K562 (cell line): ENCODE measurements around the gene NRCAM. TPM values are rescaled to one million over a fixed set of nuclear protein-coding genes. Genes with fewer than 3 reads are reported as not detected.

Experiments
- CTCF ChIP-seq, 3 experiments: IDR thresholded peaks in 2 of 3; conservative IDR thresholded peaks in 1 of 3; 2 replicates each; pipeline ENCODE4 v1.5.1; 2011 to 2012; ENCODE audit warnings: low read length in 3 of 3, mild to moderate bottlenecking in 3 of 3, control low read depth in 2 of 3, improper control_type of control experiment in 1 of 3, inconsistent platforms in 1 of 3, low read depth in 1 of 3, mixed read lengths in 1 of 3, moderate library complexity in 1 of 3; ENCODE audit not compliant: insufficient read depth in 2 of 3
- EP400 ChIP-seq: fragments of 450-650 bp; IDR thresholded peaks from 2 replicates; pipeline ENCODE4 v1.6.1; 2017; ENCODE audit warnings: antibody characterized with exemption, mild to moderate bottlenecking, moderate library complexity
- HDGF ChIP-seq: fragments of 450-650 bp; IDR thresholded peaks from 2 replicates; pipeline ENCODE4 v1.6.1; 2016
- HMBOX1 ChIP-seq: sonication (generic); IDR thresholded peaks from 2 replicates; pipeline ENCODE4 v1.6.1; 2016
- TEAD4 ChIP-seq, 2 experiments: sonication (generic) in 1 of 2; formaldehyde crosslinking in 1 of 2; IDR thresholded peaks; 2 replicates each; pipeline versions ENCODE4 v1.6.1 to v1.8.0; 2012 to 2022; ENCODE audit warnings: borderline replicate concordance in 1 of 2, inconsistent platforms in 1 of 2, low read length in 1 of 2, mild to moderate bottlenecking in 1 of 2, missing genetic modification reagents in 1 of 2
- ZBTB34 ChIP-seq: fragments of 250-450 bp; sonication (Bioruptor Pico); IDR thresholded peaks from 2 replicates; pipeline ENCODE4 v1.8.0; 2021; ENCODE audit warnings: mild to moderate bottlenecking, moderate library complexity
- ZNF165 ChIP-seq: fragments of 250-450 bp; sonication (Bioruptor Pico); IDR thresholded peaks from 2 replicates; pipeline ENCODE4 v1.4.0; 2020; ENCODE audit warnings: borderline replicate concordance
- polyA plus RNA-seq, 8 experiments: library from polyadenylated mRNA; depleted of rRNA in 4 of 8; stranded (reverse) in 5 of 8; unstranded in 3 of 8; fragments of >200 nt; fragmentation: Nextera tagmentation in 2 of 8; fragmentation: Illumina TruSeq in 1 of 8; extraction: Ambion mirVana in 2 of 8; extraction: Trizol in 1 of 8; gene quantifications; 2 replicates each; pipeline versions ENCODE4 v1.2.1 to v1.2.3, GENCODE V29; 2011 to 2014; ENCODE audit warnings: inconsistent platforms in 1 of 8, missing spikeins in 1 of 8
- total RNA-seq, 7 experiments: library from RNA; depleted of rRNA in 6 of 7; stranded (reverse); fragments of >200 nt in 6 of 7; fragmentation: Illumina TruSeq in 2 of 7; extraction: Trizol in 2 of 7; gene quantifications; 2 replicates each; pipeline versions ENCODE4 v1.2.1 to v1.2.3, GENCODE V29; 2011 to 2021; ENCODE audit warnings: low replicate concordance in 1 of 7

NRCAM gene
- total and polyA plus RNA-seq, 9 of the 15 experiments (the other 6 are each of a cell fraction or from before 2014, with no cell fraction given), result 0.03 to 0.54 (median 0.12) TPM; not detected in 1

GRCh38 chr7:108452707-108453106 lies 3.5 kb downstream of the NRCAM start (continued):
- TF ChIP-seq ZBTB34 (CRISPR knock-in tag), result no peak
- peak; percentile 60 to 69 (median 69) for TF ChIP-seq CTCF (IDR thresholded peaks at IDR 0.05 in 2 of 3, conservative IDR thresholded peaks at IDR 0.05 in 1 of 3; ENCODE audit: insufficient read depth in 2 of 3, low read depth in 1 of 3, low read length in 3 of 3)
- no peak for TF ChIP-seq EP400
- peak; percentile 85 for TF ChIP-seq HMBOX1
- no peak for TF ChIP-seq ZNF165 (CRISPR knock-in tag)
- no peak for TF ChIP-seq HDGF
- TF ChIP-seq TEAD4 (IDR thresholded peaks at IDR 0.05; ENCODE audit: low read length), result no peak
- TF ChIP-seq TEAD4 (CRISPR knock-in tag; IDR thresholded peaks at IDR 0.05; ENCODE audit: borderline replicate concordance), result no peak
